HEK293T (cell line): ENCODE data around the gene KCNIP1.

ENCODE experiments used
- CTCF ChIA-PET: fragments of 350-600 bp; formaldehyde crosslinking; extraction: SDS; loops from one replicate; lab custom pipeline; 2021; ENCODE audit warnings: antibody characterized with exemption, inconsistent platforms; lab: Yijun Ruan, JAX
- POLR2A ChIA-PET: fragments of 350-600 bp; formaldehyde crosslinking; extraction: SDS; loops from one replicate; lab custom pipeline; 2020; ENCODE audit warnings: antibody characterized with exemption, inconsistent platforms; lab: Yijun Ruan, JAX
- DNase-seq: peaks from one replicate; pipeline ENCODE4 v3.0.0; 2012; ENCODE audit warnings: mixed read lengths; ENCODE audit errors: extremely low spot score
- ARNT ChIP-seq: fragments of 450-650 bp; IDR thresholded peaks from 2 replicates; pipeline ENCODE4 v1.6.1; 2017; ENCODE audit warnings: mild to moderate bottlenecking
- BHLHE40 ChIP-seq: fragments of 450-650 bp; IDR thresholded peaks from 2 replicates; pipeline ENCODE4 v1.6.1; 2016; ENCODE audit warnings: mild to moderate bottlenecking, moderate library complexity, borderline replicate concordance
- CTBP1 ChIP-seq: fragments of 450-650 bp; IDR thresholded peaks from 2 replicates; pipeline ENCODE4 v1.6.1; 2016; ENCODE audit warnings: borderline replicate concordance
- ELF4 ChIP-seq: fragments of 450-650 bp; IDR thresholded peaks from 2 replicates; pipeline ENCODE4 v1.6.1; 2017; ENCODE audit warnings: antibody characterized with exemption
- FOXA1 ChIP-seq: fragments of 450-650 bp; IDR thresholded peaks from 2 replicates; pipeline ENCODE4 v1.6.1; 2016; ENCODE audit warnings: mild to moderate bottlenecking
- FOXK2 ChIP-seq: fragments of 450-650 bp; IDR thresholded peaks from 2 replicates; pipeline ENCODE4 v1.6.1; 2016; ENCODE audit warnings: mild to moderate bottlenecking
- FOXM1 ChIP-seq: fragments of 450-650 bp; IDR thresholded peaks from 2 replicates; pipeline ENCODE4 v1.6.1; 2017; ENCODE audit warnings: mild to moderate bottlenecking, borderline replicate concordance
- HDGF ChIP-seq: fragments of 450-650 bp; IDR thresholded peaks from 2 replicates; pipeline ENCODE4 v1.6.1; 2017; ENCODE audit warnings: antibody characterized with exemption, borderline replicate concordance
- L3MBTL2 ChIP-seq: fragments of 450-650 bp; conservative IDR thresholded peaks from 2 replicates; pipeline ENCODE4 v1.6.1; 2016; ENCODE audit warnings: mild to moderate bottlenecking
- LEF1 ChIP-seq: fragments of 450-650 bp; IDR thresholded peaks from 2 replicates; pipeline ENCODE4 v1.6.1; 2017; ENCODE audit warnings: mild to moderate bottlenecking, borderline replicate concordance
- NFRKB ChIP-seq: fragments of 450-650 bp; IDR thresholded peaks from 2 replicates; pipeline ENCODE4 v1.6.1; 2016; ENCODE audit warnings: mild to moderate bottlenecking, moderate library complexity
- SP1 ChIP-seq: fragments of 450-650 bp; IDR thresholded peaks from 2 replicates; pipeline ENCODE4 v1.6.1; 2017
- SUZ12 ChIP-seq: fragments of 450-650 bp; IDR thresholded peaks from 2 replicates; pipeline ENCODE4 v1.6.1; 2016; ENCODE audit warnings: mild to moderate bottlenecking
- TARDBP ChIP-seq: fragments of 450-650 bp; IDR thresholded peaks from 2 replicates; pipeline ENCODE4 v1.6.1; 2016
- ZNF384 ChIP-seq: fragments of 450-650 bp; IDR thresholded peaks from 2 replicates; pipeline ENCODE4 v1.6.1; 2016
- TF ChIP-seq, protein P1 (sequence below): fragments of 450-650 bp; IDR thresholded peaks from 2 replicates; pipeline ENCODE4 v1.6.1; 2016

KCNIP1 gene

DNA sequence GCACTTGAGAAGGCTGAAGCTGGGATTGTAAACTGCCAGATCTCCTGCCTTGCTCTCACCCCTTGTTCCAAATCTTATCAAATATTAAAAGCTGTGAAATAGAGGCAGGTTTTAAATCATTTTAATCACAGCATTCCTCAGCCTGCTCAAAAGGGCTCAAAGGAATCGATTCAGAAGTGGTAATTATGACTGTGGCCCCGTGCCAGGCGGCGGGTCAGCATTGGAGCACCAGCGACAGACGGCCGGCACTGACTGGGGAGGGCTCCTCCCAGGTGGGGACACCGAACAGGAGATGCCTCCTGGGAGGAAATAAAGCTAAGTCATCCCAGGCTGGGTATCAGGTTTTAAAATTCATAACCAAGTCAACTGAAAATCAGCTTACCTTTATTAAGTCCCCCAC lies 66.7 kb downstream of the KCNIP1 start:
- CTCF ChIA-PET = no interaction called here

DNA sequence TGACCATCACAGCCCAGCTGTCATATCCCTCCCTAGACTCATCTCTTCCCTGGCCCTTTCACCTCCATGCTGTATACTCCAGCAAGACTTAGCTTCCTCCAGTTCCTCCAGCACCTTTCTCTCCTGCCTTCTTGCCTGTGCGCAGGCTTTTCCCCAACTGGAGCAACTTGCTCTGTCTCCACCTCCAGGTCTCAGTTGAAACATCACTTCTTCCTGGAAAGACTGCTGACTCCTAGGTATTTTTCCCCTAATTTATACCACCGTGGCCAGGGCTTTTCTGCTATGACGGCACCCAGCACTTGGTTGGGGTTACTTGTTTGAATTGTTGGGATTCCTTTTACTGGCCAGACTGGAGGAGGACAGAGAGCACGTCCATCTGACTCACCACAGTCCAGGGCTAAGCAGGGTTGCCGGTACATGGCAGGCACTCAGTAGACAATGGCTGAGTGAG lies 67.5 kb downstream of the KCNIP1 start:
- TF ChIP-seq LEF1 = no peak
- no peak for TF ChIP-seq NFRKB
- no peak for TF ChIP-seq TARDBP
- TF ChIP-seq FOXK2 = no peak
- TF ChIP-seq FOXM1 = no peak
- no peak for TF ChIP-seq ARNT
- TF ChIP-seq L3MBTL2 = no peak
- no peak for TF ChIP-seq CTBP1
- no peak for TF ChIP-seq ELF4
- TF ChIP-seq BHLHE40 = no peak
- no peak for TF ChIP-seq SUZ12
- TF ChIP-seq SP1 = no peak
- no peak for TF ChIP-seq HDGF
- no peak for DNase-seq
- ChIA-PET POLR2A (interaction anchor here (0.8 kb wide), 1 partner anchor 62 kb away, joined by 3 read pairs; no protein-coding TSS in a partner anchor), CTCF (no interaction called here)

More for the DNA sequence above, 66.7 kb downstream of the KCNIP1 start:
- no peak for DNase-seq
- TF ChIP-seq, protein P1, sequence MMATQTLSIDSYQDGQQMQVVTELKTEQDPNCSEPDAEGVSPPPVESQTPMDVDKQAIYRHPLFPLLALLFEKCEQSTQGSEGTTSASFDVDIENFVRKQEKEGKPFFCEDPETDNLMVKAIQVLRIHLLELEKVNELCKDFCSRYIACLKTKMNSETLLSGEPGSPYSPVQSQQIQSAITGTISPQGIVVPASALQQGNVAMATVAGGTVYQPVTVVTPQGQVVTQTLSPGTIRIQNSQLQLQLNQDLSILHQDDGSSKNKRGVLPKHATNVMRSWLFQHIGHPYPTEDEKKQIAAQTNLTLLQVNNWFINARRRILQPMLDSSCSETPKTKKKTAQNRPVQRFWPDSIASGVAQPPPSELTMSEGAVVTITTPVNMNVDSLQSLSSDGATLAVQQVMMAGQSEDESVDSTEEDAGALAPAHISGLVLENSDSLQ = no peak
- TF ChIP-seq L3MBTL2 (no peak), FOXM1 (no peak), LEF1 (no peak), SUZ12 (no peak), CTBP1 (no peak), HDGF (no peak), NFRKB (no peak)
- POLR2A ChIA-PET = interaction anchor here (0.8 kb wide), 1 partner anchor 61 kb away, joined by 3 read pairs; no protein-coding TSS in a partner anchor

DNA sequence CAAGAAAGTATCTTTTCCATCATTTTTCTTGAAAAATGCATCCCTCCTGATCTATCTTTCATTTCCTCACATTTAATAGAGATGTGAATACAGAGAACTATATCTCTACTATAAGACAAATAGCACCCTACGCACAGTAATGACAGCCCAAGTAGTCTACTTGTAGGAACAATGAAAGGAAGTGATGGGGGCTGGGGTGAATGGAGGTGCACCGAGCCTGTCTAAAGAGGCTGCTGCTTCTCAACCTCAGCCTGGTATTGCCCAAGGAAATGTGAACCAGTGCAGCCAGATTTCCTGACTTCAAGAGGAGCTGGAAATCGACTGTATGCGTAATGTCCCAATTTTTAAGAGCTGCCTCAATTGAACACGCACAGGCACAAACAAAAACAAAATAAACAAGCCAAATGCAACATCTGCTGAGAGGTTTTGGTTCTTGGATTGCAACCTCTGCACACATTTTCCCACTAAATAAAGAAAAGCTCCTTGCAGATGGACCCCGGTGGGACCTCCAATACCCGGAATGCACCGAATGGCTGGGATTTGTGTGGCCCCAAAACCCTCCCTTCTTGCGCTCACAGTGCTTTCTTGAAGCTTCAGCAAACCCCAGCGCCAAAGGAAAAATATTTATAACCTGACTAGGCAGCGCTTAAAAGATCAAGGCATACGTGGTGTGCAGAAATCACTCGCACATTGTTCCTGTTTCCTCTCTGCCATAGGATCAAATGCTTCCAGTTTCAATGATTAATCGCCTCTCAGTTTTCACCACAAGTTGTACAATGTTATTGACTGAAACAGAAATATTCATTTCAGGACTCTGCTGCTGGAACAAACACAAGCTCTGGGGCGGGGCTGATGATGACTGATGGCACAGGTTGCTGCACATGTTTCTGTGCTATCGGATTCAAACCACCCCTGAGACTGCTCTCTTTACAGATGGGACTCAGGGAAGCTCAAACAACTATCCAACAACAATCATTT lies 68.3 kb downstream of the KCNIP1 start:
- CTCF ChIA-PET = interaction anchor here (0.7 kb wide), 1 partner anchor 34 kb away, joined by 5 read pairs; no protein-coding TSS in a partner anchor
- DNase-seq = no peak

DNA sequence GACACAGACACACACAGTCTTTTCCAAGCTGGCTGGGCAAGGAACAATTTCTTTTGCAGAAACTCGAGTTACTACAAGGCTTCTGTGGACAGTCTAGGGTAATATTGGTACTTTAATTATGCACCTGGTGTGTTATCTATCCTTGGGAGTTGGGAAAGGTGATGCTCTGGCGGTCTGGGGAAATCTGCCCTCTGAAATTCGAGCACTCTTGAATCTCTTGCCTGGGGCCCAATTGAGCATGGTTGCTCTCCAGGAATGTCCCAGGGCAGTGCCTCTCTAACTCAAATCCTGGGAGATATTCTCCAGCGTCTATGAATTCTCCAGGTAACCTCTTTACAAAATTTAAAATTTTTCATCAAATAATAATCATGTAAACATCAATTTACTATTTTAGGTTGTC lies 69.3 kb downstream of the KCNIP1 start:
- TF ChIP-seq ELF4 = no peak
- TF ChIP-seq SP1 = no peak
- TF ChIP-seq HDGF = no peak
- TF ChIP-seq FOXM1 = no peak
- no peak for TF ChIP-seq NFRKB
- TF ChIP-seq ARNT = no peak
- TF ChIP-seq L3MBTL2 = no peak
- no peak for TF ChIP-seq BHLHE40
- TF ChIP-seq LEF1 = no peak
- no peak for TF ChIP-seq CTBP1
- TF ChIP-seq, protein P1 = no peak
- no peak for TF ChIP-seq FOXA1
- no peak for TF ChIP-seq SUZ12
- TF ChIP-seq ZNF384 = no peak
- TF ChIP-seq TARDBP = no peak
- TF ChIP-seq FOXK2 = no peak
- CTCF ChIA-PET = no interaction called here
- POLR2A ChIA-PET = no interaction called here
- DNase-seq = no peak

More for the DNA sequence above, 68.3 kb downstream of the KCNIP1 start:
- POLR2A ChIA-PET = no interaction called here
- no peak for TF ChIP-seq LEF1
- no peak for TF ChIP-seq BHLHE40
- no peak for TF ChIP-seq FOXK2
- TF ChIP-seq L3MBTL2 = no peak
- no peak for TF ChIP-seq SP1
- no peak for TF ChIP-seq NFRKB
- no peak for TF ChIP-seq ZNF384
- TF ChIP-seq FOXM1 = no peak
- TF ChIP-seq, protein P1 = no peak

DNA sequence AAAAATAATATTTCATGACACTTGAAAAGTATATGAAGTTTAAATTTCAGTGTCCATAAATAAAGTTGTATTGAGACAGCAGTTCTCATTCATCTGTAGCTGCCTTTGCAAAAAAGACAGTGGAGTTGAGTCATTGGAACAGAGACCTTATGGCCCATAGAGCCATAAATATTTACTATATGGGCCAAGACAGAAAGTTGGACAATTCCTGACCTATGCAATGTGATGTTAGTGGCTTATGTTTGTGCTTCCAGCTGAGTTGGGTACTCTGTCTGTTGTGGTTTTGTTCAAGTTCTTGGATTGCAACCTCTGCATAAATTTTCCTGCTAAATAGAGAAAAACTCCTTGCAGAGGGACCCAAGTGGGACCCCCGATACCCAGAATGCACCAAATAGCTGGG lies 69.8 kb downstream of the KCNIP1 start:
- TF ChIP-seq FOXM1 (no peak), NFRKB (no peak), TARDBP (no peak), ARNT (no peak), LEF1 (no peak), FOXA1 (no peak)
- CTCF ChIA-PET = interaction anchor here (0.7 kb wide), 1 partner anchor 51 kb away, joined by 5 read pairs; no protein-coding TSS in a partner anchor
- POLR2A ChIA-PET = no interaction called here

More for the DNA sequence above, 69.8 kb downstream of the KCNIP1 start:
- DNase-seq = no peak
